Ascending aorta (tissue), 2 donors: ENCODE results near the gene NTRK3. TPM values are rescaled to one million over a fixed set of nuclear protein-coding genes. Genes with fewer than 3 reads are reported as not detected.

ENCODE experiments used
- DNase-seq, 2 donors: peaks; one replicate each; pipeline ENCODE4 v3.0.0-alpha.2; 2019; ENCODE audit warnings: low spot score in 2 of 2
- H3K27ac ChIP-seq, 2 donors: fragments of 200-600 bp; sonication (generic); one replicate each; pipeline ENCODE4 v1.5.1; 2016 to 2017; ENCODE audit warnings: mild to moderate bottlenecking in 1 of 2
- H3K27me3 ChIP-seq: fragments of 200-600 bp; sonication (generic); one replicate; pipeline ENCODE4 v1.5.1; 2017
- H3K36me3 ChIP-seq, 2 donors: fragments of 200-600 bp; sonication (generic); one replicate each; pipeline ENCODE4 v1.5.1; 2016
- H3K4me1 ChIP-seq, 2 donors: fragments of 200-600 bp; sonication (generic); one replicate each; pipeline ENCODE4 v1.5.1; 2016 to 2017; ENCODE audit warnings: mild to moderate bottlenecking in 1 of 2
- H3K4me3 ChIP-seq, 2 donors: fragments of 200-600 bp; sonication (generic); one replicate each; pipeline ENCODE4 v1.5.1; 2016 to 2017; ENCODE audit warnings: mild to moderate bottlenecking in 1 of 2
- H3K9me3 ChIP-seq, 2 donors: fragments of 200-600 bp; sonication (generic); one replicate each; pipeline ENCODE4 v1.5.1; 2016
- intact Hi-C: fragments of 100-400 bp; cut with DNase I; formaldehyde crosslinking; loops from one replicate; pipeline ENCODE4 v1.15.1; 2023
- total RNA-seq: library from RNA; depleted of rRNA; stranded (reverse); fragments of >200 nt; gene quantifications from one replicate; pipeline ENCODE4 v1.1.0, GENCODE V29; 2016
- TF ChIP-seq, protein P1 (sequence below), 3 experiments: fragments of 200-600 bp in 2 of 3; fragments of 450-650 bp in 1 of 3; sonication (generic) in 2 of 3; IDR thresholded peaks; one replicate each; pipeline ENCODE4 v1.5.1; 2016 to 2019; ENCODE audit warnings: antibody characterized with exemption in 3 of 3, mild to moderate bottlenecking in 1 of 3, moderate library complexity in 1 of 3

Gene NTRK3
- total RNA-seq, 1 donor from 2014 or later, result 52.7 TPM

DNA sequence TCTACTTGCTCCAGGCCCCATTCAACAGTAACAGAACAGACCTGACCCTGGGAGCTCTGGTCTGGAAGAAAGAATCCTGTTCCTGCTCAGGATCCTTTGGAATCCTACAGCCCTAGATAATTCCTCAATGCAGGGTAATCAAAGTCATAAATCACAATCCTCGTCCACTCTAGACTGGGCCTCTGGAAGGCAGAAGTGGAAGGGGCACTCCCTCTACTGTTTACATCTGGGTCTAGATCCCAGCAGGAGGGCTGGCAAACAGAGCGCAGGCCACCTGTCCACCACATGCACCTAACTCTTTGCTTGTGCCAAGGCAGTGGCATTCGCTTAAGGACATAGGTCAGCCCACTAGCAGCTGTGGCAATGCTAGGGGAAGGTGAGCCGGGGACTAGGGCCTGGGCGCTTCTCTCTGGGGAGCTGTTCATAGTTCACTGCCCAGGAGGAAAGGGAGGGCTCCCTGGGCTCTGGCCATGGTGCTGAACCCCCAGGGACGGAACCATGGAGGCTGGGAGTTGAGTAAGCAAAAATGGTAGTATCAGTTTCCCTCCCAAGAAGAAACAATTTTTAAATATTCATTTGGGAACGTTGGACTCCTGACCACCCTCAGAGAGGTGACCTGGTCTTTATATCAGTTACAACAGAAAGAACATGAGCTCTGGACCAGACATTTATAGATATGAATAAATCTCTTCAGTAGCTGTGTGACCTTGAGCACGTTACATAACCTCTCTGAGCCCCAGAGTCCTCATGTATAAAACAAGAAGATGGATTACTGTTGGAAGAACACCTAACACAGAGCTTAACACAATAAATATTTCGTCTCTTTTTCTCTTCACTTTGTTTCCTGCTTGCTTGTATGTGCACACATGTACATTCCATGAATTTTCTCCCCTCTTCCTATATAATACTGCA lies 90.2 kb downstream of the NTRK3 start:
- DNase-seq, result no peak
- H3K4me3 ChIP-seq, result no peak overlapping the region
- intact Hi-C loops, result no loop called here
- no peaks in the 10 kb centered on the region for H3K27me3 ChIP-seq
- no peaks in the 10 kb centered on the region for H3K9me3 ChIP-seq
- peaks cover 0 to 8% of the 10 kb centered on the region in 2 donors for H3K36me3 ChIP-seq
- no peak overlapping the region for H3K27ac ChIP-seq
- TF ChIP-seq, protein P1, sequence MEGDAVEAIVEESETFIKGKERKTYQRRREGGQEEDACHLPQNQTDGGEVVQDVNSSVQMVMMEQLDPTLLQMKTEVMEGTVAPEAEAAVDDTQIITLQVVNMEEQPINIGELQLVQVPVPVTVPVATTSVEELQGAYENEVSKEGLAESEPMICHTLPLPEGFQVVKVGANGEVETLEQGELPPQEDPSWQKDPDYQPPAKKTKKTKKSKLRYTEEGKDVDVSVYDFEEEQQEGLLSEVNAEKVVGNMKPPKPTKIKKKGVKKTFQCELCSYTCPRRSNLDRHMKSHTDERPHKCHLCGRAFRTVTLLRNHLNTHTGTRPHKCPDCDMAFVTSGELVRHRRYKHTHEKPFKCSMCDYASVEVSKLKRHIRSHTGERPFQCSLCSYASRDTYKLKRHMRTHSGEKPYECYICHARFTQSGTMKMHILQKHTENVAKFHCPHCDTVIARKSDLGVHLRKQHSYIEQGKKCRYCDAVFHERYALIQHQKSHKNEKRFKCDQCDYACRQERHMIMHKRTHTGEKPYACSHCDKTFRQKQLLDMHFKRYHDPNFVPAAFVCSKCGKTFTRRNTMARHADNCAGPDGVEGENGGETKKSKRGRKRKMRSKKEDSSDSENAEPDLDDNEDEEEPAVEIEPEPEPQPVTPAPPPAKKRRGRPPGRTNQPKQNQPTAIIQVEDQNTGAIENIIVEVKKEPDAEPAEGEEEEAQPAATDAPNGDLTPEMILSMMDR (IDR thresholded peaks at IDR 0.05), result no peak
- H3K4me1 ChIP-seq, result no peaks in the 10 kb centered on the region

DNA sequence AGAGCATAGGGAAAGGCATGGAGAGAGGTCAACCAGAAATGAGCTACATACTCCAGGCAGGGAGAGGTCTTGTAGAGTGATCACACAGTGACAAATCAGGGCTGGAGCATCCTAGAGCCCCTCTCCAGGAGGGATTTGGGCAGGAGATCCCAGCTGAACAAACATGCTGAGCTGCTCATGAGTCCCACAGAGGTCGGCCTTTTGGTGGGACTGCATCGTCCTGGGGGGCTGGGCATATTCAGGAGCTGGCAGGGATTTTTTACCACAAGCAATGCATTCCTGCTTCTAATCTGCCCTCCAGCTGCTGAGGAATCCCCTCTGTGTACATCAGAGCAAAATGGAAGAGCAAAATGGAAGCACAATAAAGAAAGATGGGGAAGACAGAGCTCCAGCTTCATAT lies 94.9 kb downstream of the NTRK3 start:
- TF ChIP-seq, protein P1 (IDR thresholded peaks at IDR 0.05), result no peak
- Histone ChIP-seq H3K27ac (no peak overlapping the region), H3K4me1 (no peaks in the 10 kb centered on the region), H3K9me3 (no peaks in the 10 kb centered on the region), H3K36me3 (no peaks in the 10 kb centered on the region), H3K4me3 (no peak overlapping the region), H3K27me3 (no peaks in the 10 kb centered on the region)
- intact Hi-C loops, result no loop called here
- no peak for DNase-seq

DNA sequence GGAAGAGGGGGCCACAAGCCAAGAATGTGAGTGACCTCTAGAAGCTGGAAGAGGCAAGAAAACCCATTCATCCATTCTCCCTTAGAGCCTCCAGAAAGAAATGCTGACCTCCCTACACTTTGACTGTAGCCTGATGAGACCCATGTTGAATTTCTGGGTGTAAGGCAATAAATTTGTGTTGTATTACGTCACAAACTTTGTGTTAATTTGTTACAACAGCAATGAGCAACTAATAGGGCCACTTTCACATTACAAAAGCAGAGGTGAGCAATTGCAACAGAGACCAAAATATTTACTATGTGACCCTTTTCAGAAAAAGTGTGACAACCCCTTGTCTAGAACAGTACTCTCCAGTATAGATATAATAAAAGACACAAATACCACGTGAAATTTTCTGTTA lies 101.2 kb downstream of the NTRK3 start:
- H3K27me3 ChIP-seq, result no peaks in the 10 kb centered on the region
- intact Hi-C loops, result no loop called here
- no peak for DNase-seq
- H3K4me3 ChIP-seq, result no peak overlapping the region
- peaks cover 0 to 4% of the 10 kb centered on the region in 2 donors for H3K4me1 ChIP-seq
- TF ChIP-seq, protein P1 (IDR thresholded peaks at IDR 0.05), result no peak
- H3K9me3 ChIP-seq, result no peaks in the 10 kb centered on the region
- H3K27ac ChIP-seq, result no peak overlapping the region
- no peaks in the 10 kb centered on the region for H3K36me3 ChIP-seq

DNA sequence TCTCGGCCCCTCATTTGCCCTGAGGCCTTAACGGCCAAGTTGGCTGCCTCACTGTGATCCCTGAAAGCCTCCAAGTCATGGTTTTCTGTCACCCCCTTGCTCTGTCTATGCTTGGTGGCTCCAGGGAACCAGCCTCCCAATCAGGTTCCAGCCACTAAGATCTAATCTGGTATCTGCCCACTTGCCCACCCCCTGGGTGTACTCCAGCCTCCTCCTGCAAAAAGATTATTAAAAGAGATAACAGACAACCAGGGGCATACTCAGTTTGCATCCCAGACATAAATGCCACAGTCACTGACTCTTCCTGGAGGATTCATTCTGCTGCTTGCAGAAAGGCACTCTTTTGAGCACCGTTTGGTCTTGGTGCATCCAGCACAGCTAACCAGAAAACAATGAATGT lies 103.9 kb downstream of the NTRK3 start:
- Histone ChIP-seq H3K4me1 (peaks cover 0 to 4% of the 10 kb centered on the region in 2 donors), H3K4me3 (no peak overlapping the region), H3K27ac (no peak overlapping the region), H3K36me3 (peaks cover 0 to 6% of the 10 kb centered on the region in 2 donors), H3K27me3 (no peaks in the 10 kb centered on the region), H3K9me3 (no peaks in the 10 kb centered on the region)
- TF ChIP-seq, protein P1 (IDR thresholded peaks at IDR 0.05), result no peak
- intact Hi-C loops, result no loop called here
- no peak for DNase-seq

- intact Hi-C loops, result no loop called here
- TF ChIP-seq, protein P1 (IDR thresholded peaks at IDR 0.05), result no peak
- Histone ChIP-seq H3K36me3 (peaks cover 11 to 39% of the 10 kb centered on the region in 2 donors), H3K4me3 (no peak overlapping the region), H3K27me3 (no peaks in the 10 kb centered on the region), H3K9me3 (no peaks in the 10 kb centered on the region), H3K27ac (no peak overlapping the region), H3K4me1 (peaks cover 0 to 4% of the 10 kb centered on the region in 2 donors)
- no peak for DNase-seq
Measured at GRCh38 chr15:88147760-88148159, 108.8 kb downstream of the NTRK3 start.
